ENCODE data around the gene ST3GAL6. TPM values are rescaled to one million over a fixed set of nuclear protein-coding genes. Genes with fewer than 3 reads are reported as not detected.

The ST3GAL6 gene
- total RNA-seq, 1 experiment from 2014 or later = 67.2 TPM

GRCh38 chr3:98777286-98777685, 14.1 kb downstream of the ST3GAL6 start:
- Histone ChIP-seq H3K4me1 (peaks cover 75% of the 10 kb centered on the region), H3K4me3 (ENCODE audit: low read depth, low read length) (no peak overlapping the region), H3K36me3 (ENCODE audit: control insufficient read depth, insufficient read depth, low read length) (peaks cover 2% of the 10 kb centered on the region; the same call in 1 of the 2 replicates), H3K9me3 (no peaks in the 10 kb centered on the region), H3K27me3 (replicated peaks; ENCODE audit: control insufficient read depth, insufficient read depth, low read length) (no peaks in the 10 kb centered on the region)
- Mint-ChIP-seq H3K27me3 (ENCODE audit: insufficient read depth, unreplicated experiment) (no peaks in the 10 kb centered on the region), H3K4me1 (ENCODE audit: low read depth, unreplicated experiment) (peaks cover 56% of the 10 kb centered on the region), H3K9me3 (ENCODE audit: unreplicated experiment) (no peaks in the 10 kb centered on the region), H3K36me3 (ENCODE audit: insufficient read depth, unreplicated experiment) (peaks cover 73% of the 10 kb centered on the region), H3K27ac (ENCODE audit: unreplicated experiment) (peak overlapping the region; percentile 71), H3K4me3 (ENCODE audit: unreplicated experiment) (peak overlapping the region; percentile 44)
- intact Hi-C loops (cut with micrococcal nuclease; ENCODE audit: unreplicated experiment) = loop anchor here (1.0 to 2.0 kb wide), 3 partner anchors 19 to 44 kb away; no protein-coding TSS in a partner anchor
- BruUV-seq (replicated peaks) = no TSS peak
- DNase-seq = peak; percentile 80 to 81
- CTCF ChIA-PET = interaction anchor here (1.0 to 1.4 kb wide), 3 partner anchors 44 to 175 kb away, joined by 3 to 4 read pairs (median 4); no protein-coding TSS in a partner anchor
- no peak for TF ChIP-seq CTCF (IDR thresholded peaks at IDR 0.05; ENCODE audit: insufficient read depth in 1 of 2, low read depth in 1 of 2, low read length in 1 of 2, severe bottlenecking in 1 of 2, unreplicated experiment in 1 of 2)
- POLR2A ChIA-PET = no interaction called here

GRCh38 chr3:98777801-98778220, 14.7 kb downstream of the ST3GAL6 start:
- Mint-ChIP-seq H3K4me1 (ENCODE audit: low read depth, unreplicated experiment) (peaks cover 56% of the 10 kb centered on the region), H3K36me3 (ENCODE audit: insufficient read depth, unreplicated experiment) (peaks cover 78% of the 10 kb centered on the region), H3K27me3 (ENCODE audit: insufficient read depth, unreplicated experiment) (no peaks in the 10 kb centered on the region), H3K9me3 (ENCODE audit: unreplicated experiment) (no peaks in the 10 kb centered on the region), H3K4me3 (ENCODE audit: unreplicated experiment) (peak overlapping the region; percentile 44), H3K27ac (ENCODE audit: unreplicated experiment) (peak overlapping the region; percentile 71)
- Histone ChIP-seq H3K9me3 (no peaks in the 10 kb centered on the region), H3K36me3 (ENCODE audit: control insufficient read depth, insufficient read depth, low read length) (peaks cover 2% of the 10 kb centered on the region; the same call in 1 of the 2 replicates), H3K4me1 (peaks cover 73% of the 10 kb centered on the region), H3K27me3 (replicated peaks; ENCODE audit: control insufficient read depth, insufficient read depth, low read length) (no peaks in the 10 kb centered on the region), H3K4me3 (ENCODE audit: low read depth, low read length) (no peak overlapping the region)
- no peak for DNase-seq
- intact Hi-C loops (cut with micrococcal nuclease; ENCODE audit: unreplicated experiment) = loop anchor here (1.0 to 2.0 kb wide), 4 partner anchors 8 to 45 kb away; no protein-coding TSS in a partner anchor
- BruUV-seq (replicated peaks) = TSS peak; percentile 25
- no peak for TF ChIP-seq CTCF (IDR thresholded peaks at IDR 0.05; ENCODE audit: insufficient read depth in 1 of 2, low read depth in 1 of 2, low read length in 1 of 2, severe bottlenecking in 1 of 2, unreplicated experiment in 1 of 2)
- CTCF ChIA-PET = interaction anchor here (1.0 to 1.4 kb wide), 3 partner anchors 44 to 175 kb away, joined by 3 to 4 read pairs (median 4); no protein-coding TSS in a partner anchor
- POLR2A ChIA-PET = no interaction called here

- no TSS peak for BruUV-seq (replicated peaks)
- peaks cover 56% of the 10 kb centered on the region for H3K4me1 Mint-ChIP-seq (ENCODE audit: low read depth, unreplicated experiment)
- Histone ChIP-seq H3K27me3 (replicated peaks; ENCODE audit: control insufficient read depth, insufficient read depth, low read length) (no peaks in the 10 kb centered on the region), H3K4me3 (ENCODE audit: low read depth, low read length) (no peak overlapping the region), H3K4me1 (peaks cover 67% of the 10 kb centered on the region), H3K36me3 (ENCODE audit: control insufficient read depth, insufficient read depth, low read length) (peaks cover 2% of the 10 kb centered on the region; the same call in 1 of the 2 replicates), H3K9me3 (no peaks in the 10 kb centered on the region)
- no peaks in the 10 kb centered on the region for H3K27me3 Mint-ChIP-seq (ENCODE audit: insufficient read depth, unreplicated experiment)
- no peak for TF ChIP-seq CTCF (IDR thresholded peaks at IDR 0.05; ENCODE audit: insufficient read depth in 1 of 2, low read depth in 1 of 2, low read length in 1 of 2, severe bottlenecking in 1 of 2, unreplicated experiment in 1 of 2)
- DNase-seq = no peak
- H3K36me3 Mint-ChIP-seq (ENCODE audit: insufficient read depth, unreplicated experiment) = peaks cover 80% of the 10 kb centered on the region
- ChIA-PET CTCF (interaction anchor here (1.0 to 1.4 kb wide), 3 partner anchors 45 to 176 kb away, joined by 3 to 4 read pairs (median 4); no protein-coding TSS in a partner anchor), POLR2A (interaction anchor here (0.9 kb wide), 1 partner anchor 255 kb away, joined by 3 read pairs; no protein-coding TSS in a partner anchor)
- H3K9me3 Mint-ChIP-seq (ENCODE audit: unreplicated experiment) = no peaks in the 10 kb centered on the region
- intact Hi-C loops (cut with micrococcal nuclease; ENCODE audit: unreplicated experiment) = loop anchor here (1.0 kb wide), 1 partner anchor 8 kb away; no protein-coding TSS in a partner anchor
- H3K27ac Mint-ChIP-seq (ENCODE audit: unreplicated experiment) = peak overlapping the region; percentile 71
- peak overlapping the region; percentile 44 for H3K4me3 Mint-ChIP-seq (ENCODE audit: unreplicated experiment)
Observed at GRCh38 chr3:98778383-98778782, 15.2 kb downstream of the ST3GAL6 start.

Data from Caco-2 (cell line).